Skeletal muscle tissue (tissue), 4 donors: ENCODE data around the gene FAM53A. TPM values are rescaled to one million over a fixed set of nuclear protein-coding genes. Genes with fewer than 3 reads are reported as not detected.

Experiments
- H3K27ac ChIP-seq: one replicate; pipeline ENCODE4 v1.7.0; 2013; ENCODE audit warnings: mild to moderate bottlenecking, low read depth, low read length, inconsistent platforms
- H3K27me3 ChIP-seq, 3 donors: one replicate each; pipeline ENCODE4 v1.7.0; 2013; ENCODE audit warnings: low read length in 3 of 3; ENCODE audit not compliant: control insufficient read depth in 3 of 3, insufficient read depth in 3 of 3
- H3K36me3 ChIP-seq, 3 donors: one replicate each; pipeline ENCODE4 v1.7.0; 2013; ENCODE audit warnings: low read length in 3 of 3; ENCODE audit not compliant: control insufficient read depth in 3 of 3, insufficient read depth in 3 of 3
- H3K4me1 ChIP-seq, 3 donors: one replicate each; pipeline ENCODE4 v1.7.0; 2013; ENCODE audit warnings: low read length in 3 of 3, mild to moderate bottlenecking in 3 of 3; ENCODE audit not compliant: control insufficient read depth in 3 of 3, insufficient read depth in 3 of 3
- H3K4me3 ChIP-seq, 3 donors: one replicate each; pipeline ENCODE4 v1.7.0; 2013; ENCODE audit warnings: low read length in 3 of 3
- H3K9ac ChIP-seq, 3 donors: one replicate each; pipeline ENCODE4 v1.7.0; 2013; ENCODE audit warnings: low read length in 3 of 3, mild to moderate bottlenecking in 3 of 3, moderate library complexity in 2 of 3, low read depth in 1 of 3
- H3K9me3 ChIP-seq, 3 donors: one replicate each; pipeline ENCODE4 v1.7.0; 2013; ENCODE audit warnings: low read length in 3 of 3; ENCODE audit not compliant: control insufficient read depth in 3 of 3
- total RNA-seq: library from RNA; depleted of rRNA; stranded (reverse); fragments of >200 nt; gene quantifications from one replicate; pipeline ENCODE4 v1.2.3, GENCODE V29; 2014
- donor health status: Osteomylitis.

The FAM53A gene
- total RNA-seq, 1 donor from 2014 or later, result 0.52 TPM

DNA sequence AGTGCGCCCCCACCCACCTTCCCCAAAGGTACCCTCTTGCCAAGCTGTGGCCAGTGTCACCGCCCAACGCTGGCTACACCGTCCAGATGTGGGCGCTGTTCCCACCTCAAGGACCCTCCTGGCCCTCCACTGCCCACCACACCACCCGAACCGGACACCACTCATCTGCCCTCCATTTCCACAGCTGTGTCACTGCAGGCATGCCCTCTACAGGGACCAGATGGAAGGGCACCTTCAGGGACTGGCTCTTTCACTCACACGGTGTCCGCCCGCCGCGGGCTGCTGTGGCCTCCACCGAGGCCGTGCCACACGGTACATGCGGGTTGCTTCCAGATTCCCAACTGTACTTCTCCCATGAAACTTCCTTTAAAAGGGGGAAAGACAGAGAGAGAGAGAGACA lies 87.7 kb downstream of the FAM53A start:
- peaks cover 10 to 30% (median 30%) of the 10 kb centered on the region in 3 donors for H3K27me3 ChIP-seq
- no peaks in the 10 kb centered on the region for H3K36me3 ChIP-seq
- no peak overlapping the region for H3K9ac ChIP-seq
- no peak overlapping the region for H3K27ac ChIP-seq
- no peak overlapping the region for H3K4me3 ChIP-seq
- H3K4me1 ChIP-seq, result no peaks in the 10 kb centered on the region
- H3K9me3 ChIP-seq, result peaks cover 0 to 3% (median 1%) of the 10 kb centered on the region in 3 donors

DNA sequence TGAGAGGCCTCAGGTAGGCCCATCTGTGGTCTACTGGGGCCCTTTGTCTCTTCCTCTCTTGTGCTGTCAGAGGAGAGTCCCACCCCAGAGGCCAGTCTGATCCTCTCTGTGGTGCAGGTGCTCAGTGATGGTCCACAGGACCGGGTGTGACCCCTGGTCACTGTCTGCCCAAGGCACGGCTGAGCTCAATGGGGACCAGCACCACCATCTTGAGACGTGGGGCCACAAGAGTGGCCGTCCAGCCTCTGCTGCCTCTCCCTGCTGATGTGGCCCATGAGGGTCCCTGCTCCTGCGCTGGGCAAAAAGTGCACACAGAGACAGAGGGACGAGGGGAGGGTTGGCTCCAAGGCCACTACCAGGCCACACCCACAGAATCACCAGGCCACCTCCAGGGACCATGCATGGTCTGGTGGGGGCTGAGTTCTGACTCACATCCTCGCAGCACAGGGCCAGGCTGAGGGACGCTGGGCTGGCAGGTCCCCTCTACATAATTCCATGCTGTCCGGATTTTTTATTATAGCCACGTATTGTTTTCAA lies 88.3 kb downstream of the FAM53A start:
- Histone ChIP-seq H3K4me1 (no peaks in the 10 kb centered on the region), H3K9ac (no peak overlapping the region), H3K27me3 (peaks cover 10 to 30% (median 29%) of the 10 kb centered on the region in 3 donors), H3K4me3 (no peak overlapping the region), H3K36me3 (no peaks in the 10 kb centered on the region), H3K27ac (no peak overlapping the region), H3K9me3 (peaks cover 0 to 8% (median 6%) of the 10 kb centered on the region in 3 donors)

DNA sequence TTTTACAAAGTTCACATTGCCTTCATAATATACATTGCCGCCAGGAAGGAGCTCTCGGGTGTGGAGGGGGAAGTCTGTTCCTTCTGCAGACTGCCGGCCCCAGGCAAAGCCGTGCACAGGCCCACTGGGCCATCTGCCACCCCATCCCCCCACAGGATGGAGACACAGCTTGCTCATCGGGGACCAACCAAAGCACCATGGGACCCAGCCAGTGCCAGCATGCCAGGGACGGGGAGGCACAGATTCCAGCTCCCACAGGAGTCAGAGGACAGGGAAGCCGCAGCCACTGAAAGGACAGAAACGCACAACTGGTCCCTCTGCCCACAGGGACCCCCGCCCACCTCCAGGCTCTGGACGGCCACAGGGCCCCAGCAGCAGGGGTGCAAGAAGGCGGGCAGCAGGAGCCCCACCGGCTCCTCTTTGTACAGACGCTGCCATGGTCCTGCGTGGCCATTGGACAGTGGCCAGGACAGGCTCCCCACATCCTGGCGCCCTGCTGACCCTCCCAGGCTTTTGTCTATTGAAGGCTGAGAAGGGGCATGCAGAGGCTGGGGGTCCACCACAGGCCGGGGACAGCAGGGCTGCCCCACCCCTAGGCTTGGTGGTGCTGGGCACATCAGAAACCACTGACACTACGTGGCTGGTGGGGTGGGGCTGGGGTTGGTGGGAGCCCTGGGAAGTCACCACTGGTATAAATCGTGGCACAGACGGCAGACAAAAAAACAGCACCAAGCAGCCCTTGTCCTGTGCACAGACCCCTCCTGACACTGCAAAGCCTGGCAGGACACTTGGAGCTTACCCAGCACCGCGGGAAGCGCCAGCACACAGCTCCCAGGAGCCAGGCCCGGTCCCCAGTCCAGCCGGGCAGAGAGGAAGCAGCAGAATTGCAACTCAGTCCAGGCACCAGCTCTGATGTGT lies 89.0 kb downstream of the FAM53A start:
- Histone ChIP-seq H3K27me3 (peaks cover 10 to 30% (median 25%) of the 10 kb centered on the region in 3 donors), H3K9ac (no peak overlapping the region), H3K9me3 (peaks cover 0 to 11% (median 6%) of the 10 kb centered on the region in 3 donors), H3K4me3 (no peak overlapping the region), H3K27ac (no peak overlapping the region), H3K36me3 (no peaks in the 10 kb centered on the region), H3K4me1 (no peaks in the 10 kb centered on the region)

DNA sequence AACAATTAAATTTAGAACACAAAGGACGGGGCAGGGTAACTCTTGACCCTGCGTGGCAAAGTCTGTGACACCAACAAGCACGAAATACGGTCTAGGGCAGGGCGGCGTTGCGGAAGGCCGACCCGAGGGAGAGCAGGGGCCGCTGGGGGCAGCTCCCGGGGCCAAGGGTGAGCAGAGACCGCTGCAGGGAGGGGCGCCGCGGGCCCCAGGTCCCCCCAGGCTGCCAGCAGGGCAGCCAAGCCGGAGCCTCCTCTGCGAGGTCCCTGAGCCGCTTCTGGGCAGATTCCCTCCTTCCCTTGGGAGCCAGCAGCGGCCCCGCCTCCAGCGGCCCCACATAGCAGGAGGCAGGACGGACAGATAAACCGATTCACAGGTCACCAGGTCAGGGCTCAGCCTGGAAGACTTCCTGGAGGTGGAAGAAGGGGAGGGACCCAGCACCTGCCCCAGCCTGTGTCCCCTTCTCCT lies 90.2 kb downstream of the FAM53A start:
- H3K9ac ChIP-seq, result no peak overlapping the region
- H3K9me3 ChIP-seq, result peaks cover 3 to 11% (median 8%) of the 10 kb centered on the region in 3 donors
- H3K27ac ChIP-seq, result no peak overlapping the region
- H3K36me3 ChIP-seq, result no peaks in the 10 kb centered on the region
- no peak overlapping the region for H3K4me3 ChIP-seq
- H3K4me1 ChIP-seq, result no peaks in the 10 kb centered on the region
- H3K27me3 ChIP-seq, result peaks cover 10 to 30% (median 22%) of the 10 kb centered on the region in 3 donors

DNA sequence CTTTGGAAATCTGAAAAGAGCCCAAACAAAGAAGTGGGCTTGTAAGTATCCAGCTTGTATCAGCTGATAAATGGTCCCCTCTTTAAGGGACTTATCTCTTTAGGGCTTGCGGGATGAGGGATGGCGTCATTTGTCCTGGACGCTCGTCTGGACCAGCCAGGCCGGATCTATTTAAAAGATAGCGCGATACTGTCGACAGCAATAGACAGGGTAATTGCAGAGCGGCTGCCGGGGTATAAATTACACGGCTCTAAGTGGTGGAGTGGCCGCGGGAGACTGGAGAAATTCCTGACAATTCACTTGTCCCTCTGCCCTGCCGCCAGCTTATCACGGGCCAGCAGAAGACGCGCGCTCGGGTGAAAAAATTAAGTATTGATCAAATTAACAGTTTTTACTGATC lies 90.7 kb downstream of the FAM53A start:
- H3K4me3 ChIP-seq, result no peak overlapping the region
- H3K9ac ChIP-seq, result no peak overlapping the region
- peaks cover 10 to 30% (median 22%) of the 10 kb centered on the region in 3 donors for H3K27me3 ChIP-seq
- H3K4me1 ChIP-seq, result no peaks in the 10 kb centered on the region
- no peak overlapping the region for H3K27ac ChIP-seq
- peaks cover 6 to 11% (median 10%) of the 10 kb centered on the region in 3 donors for H3K9me3 ChIP-seq
- no peaks in the 10 kb centered on the region for H3K36me3 ChIP-seq

DNA sequence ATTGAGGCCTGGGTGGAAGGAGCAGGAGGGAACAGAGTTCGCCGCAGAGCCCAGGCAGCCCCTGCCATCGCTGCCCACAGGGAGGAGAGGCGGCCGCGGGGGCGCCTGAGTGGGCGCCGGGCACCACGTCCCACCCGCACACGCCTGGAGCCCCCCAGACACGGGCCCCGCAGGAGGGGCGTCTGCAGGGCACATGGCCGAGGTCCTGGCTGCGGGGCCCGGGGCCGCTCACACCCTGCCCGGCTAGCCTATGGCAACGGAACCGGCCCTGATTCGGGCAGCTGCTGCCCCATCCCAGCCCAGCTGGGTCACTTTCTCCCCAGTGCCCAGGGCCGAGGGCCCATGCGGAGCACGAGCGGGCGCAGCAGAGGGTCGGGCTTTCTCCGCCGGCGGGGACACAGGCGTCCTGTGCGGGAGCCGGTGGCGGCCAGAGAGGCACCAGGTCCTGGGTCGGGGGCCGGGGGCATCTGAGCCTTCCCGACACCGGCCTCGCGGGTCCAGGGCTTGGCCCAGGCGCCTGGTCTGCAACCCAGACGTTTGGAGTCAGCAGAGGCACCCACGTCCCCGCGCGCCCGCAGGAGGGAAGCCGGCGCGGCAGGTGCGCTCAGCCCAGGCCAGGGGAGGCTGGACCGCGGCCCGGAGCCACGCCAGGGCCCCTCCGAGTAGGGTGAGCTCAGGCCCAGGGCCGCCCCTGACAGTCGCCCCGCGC lies 91.2 kb downstream of the FAM53A start:
- Histone ChIP-seq H3K36me3 (no peaks in the 10 kb centered on the region), H3K9ac (no peak overlapping the region), H3K9me3 (peaks cover 6 to 11% (median 11%) of the 10 kb centered on the region in 3 donors), H3K27me3 (peaks cover 10 to 30% (median 22%) of the 10 kb centered on the region in 3 donors), H3K4me3 (no peak overlapping the region), H3K4me1 (no peaks in the 10 kb centered on the region), H3K27ac (no peak overlapping the region)

DNA sequence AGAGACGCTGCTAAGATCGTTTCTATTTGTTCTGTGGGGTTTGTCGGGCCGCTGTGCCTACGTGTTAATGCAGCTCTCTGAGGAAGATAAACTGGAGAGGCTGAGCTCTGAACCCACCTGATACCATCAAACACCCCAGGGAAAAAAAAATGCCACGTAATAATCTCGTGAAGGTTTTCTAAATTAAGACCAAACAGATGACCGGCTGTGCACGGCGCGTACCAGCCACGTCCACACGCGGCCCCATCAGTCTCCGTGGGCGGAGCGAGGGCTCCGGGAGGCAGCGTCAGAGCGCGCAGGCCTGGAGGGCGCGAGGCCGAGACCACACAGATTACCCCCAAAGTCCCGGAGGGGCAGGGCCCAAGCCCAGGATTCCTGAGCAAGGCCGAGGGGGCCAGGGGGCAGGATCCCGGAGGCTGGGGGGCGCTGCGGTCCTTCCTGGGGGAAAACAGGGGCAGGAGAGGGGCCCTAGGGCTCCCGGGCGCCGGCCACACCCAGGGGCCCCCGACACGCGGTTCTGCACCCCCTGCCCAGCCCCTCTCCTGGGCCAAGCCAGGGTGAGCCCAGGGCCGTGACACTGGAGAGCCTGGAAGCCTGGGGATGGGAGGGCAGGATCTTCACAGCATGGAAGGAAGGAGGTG lies 91.9 kb downstream of the FAM53A start:
- H3K9me3 ChIP-seq, result peaks cover 6 to 11% (median 11%) of the 10 kb centered on the region in 3 donors
- H3K4me1 ChIP-seq, result no peaks in the 10 kb centered on the region
- no peak overlapping the region for H3K27ac ChIP-seq
- H3K4me3 ChIP-seq, result no peak overlapping the region
- H3K9ac ChIP-seq, result no peak overlapping the region
- H3K27me3 ChIP-seq, result peaks cover 10 to 30% (median 22%) of the 10 kb centered on the region in 3 donors
- H3K36me3 ChIP-seq, result no peaks in the 10 kb centered on the region

DNA sequence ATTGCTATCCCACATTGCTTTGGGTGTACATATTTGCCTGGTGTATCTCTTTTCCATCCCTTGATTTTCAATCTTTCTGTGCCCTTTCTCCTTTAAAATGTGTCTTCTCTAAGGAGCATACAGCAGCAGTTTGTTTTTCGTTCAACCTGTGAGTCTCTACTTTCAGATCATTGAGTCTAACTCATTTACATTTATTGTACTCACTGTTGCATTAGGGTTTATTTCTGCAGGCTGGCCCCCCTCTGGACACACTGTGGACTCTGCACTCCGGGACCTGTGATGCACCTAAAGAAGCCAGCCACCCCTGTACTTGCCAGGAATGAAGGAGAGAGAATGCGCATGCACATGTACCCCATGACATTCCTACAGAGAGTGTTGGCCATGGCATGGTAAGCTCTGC lies 93.0 kb downstream of the FAM53A start:
- no peaks in the 10 kb centered on the region for H3K4me1 ChIP-seq
- no peak overlapping the region for H3K27ac ChIP-seq
- H3K9me3 ChIP-seq, result peaks cover 6 to 11% (median 11%) of the 10 kb centered on the region in 3 donors
- H3K9ac ChIP-seq, result no peak overlapping the region
- H3K36me3 ChIP-seq, result no peaks in the 10 kb centered on the region
- H3K27me3 ChIP-seq, result peaks cover 10 to 22% (median 18%) of the 10 kb centered on the region in 3 donors
- H3K4me3 ChIP-seq, result peak overlapping the region in 1 of 3 donors; percentile 6

DNA sequence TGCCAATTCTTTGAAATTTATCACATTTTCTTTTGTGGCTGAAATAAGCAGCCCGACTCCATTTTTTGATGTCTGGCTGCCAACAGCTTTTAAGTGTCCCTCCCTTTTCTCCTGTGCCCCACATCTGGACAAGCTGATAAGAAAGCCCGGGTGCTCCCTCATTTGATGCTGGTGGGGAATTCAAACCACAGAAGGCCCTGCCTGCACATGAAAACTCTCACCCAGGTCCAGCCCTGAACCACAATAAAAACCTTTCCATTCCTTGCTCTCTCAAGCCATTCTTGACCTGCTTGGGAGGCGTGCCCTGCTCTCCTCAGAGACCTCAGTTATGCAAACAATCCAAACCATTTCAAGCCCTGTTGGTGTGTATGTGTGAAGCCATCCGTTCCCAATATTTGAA lies 93.9 kb downstream of the FAM53A start:
- Histone ChIP-seq H3K27ac (no peak overlapping the region), H3K27me3 (peaks cover 6 to 16% (median 13%) of the 10 kb centered on the region in 3 donors), H3K9me3 (peaks cover 6 to 11% (median 11%) of the 10 kb centered on the region in 3 donors), H3K36me3 (no peaks in the 10 kb centered on the region), H3K4me1 (no peaks in the 10 kb centered on the region), H3K4me3 (no peak overlapping the region), H3K9ac (no peak overlapping the region)
